ENCODE results near the gene CROCC. TPM values are rescaled to one million over a fixed set of nuclear protein-coding genes. Genes with fewer than 3 reads are reported as not detected.

CROCC gene
- total RNA-seq, 1 donor from 2014 or later = 8.9 TPM

- peaks cover 64% of the 10 kb centered on the region for H3K36me3 ChIP-seq
- intact Hi-C loops (cut with micrococcal nuclease) = no loop called here
- no peak overlapping the region for H3K4me3 ChIP-seq
- H3K27ac ChIP-seq (replicated peaks) = no peak overlapping the region
- no peak for TF ChIP-seq CTCF (IDR thresholded peaks at IDR 0.05; ENCODE audit: borderline replicate concordance)
- H3K4me1 ChIP-seq = no peaks in the 10 kb centered on the region
- H3K9me3 ChIP-seq (replicated peaks) = no peaks in the 10 kb centered on the region
- DNase-seq = no peak
- no peaks in the 10 kb centered on the region for H3K27me3 ChIP-seq (ENCODE audit: low read depth)
Observed at GRCh38 chr1:16989676-16990391, 68.1 kb downstream of the CROCC start.

DNA sequence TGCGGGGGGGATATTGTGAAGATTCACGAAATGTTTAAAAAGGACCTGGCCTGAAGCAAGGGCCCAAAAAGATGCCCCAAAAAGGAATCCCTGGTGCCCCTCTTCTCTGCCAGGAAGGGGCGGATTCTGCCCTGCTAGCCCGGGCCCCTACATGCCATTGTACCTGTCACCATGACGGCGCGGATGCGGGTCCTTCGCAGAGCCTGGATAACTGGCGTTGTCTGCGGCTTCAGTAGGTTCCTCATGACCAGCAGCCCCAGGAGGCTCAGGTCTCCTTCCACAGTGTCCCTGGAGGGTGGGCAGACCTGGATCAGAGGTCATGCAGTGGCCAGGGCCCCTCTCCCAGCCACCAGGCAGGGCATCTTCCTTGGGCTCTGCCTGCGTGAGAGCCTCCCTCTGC, 69.8 kb downstream of the CROCC start:
- Histone ChIP-seq H3K27me3 (ENCODE audit: low read depth) (no peaks in the 10 kb centered on the region), H3K4me1 (no peaks in the 10 kb centered on the region), H3K9me3 (replicated peaks) (no peaks in the 10 kb centered on the region), H3K36me3 (peaks cover 69% of the 10 kb centered on the region), H3K4me3 (no peak overlapping the region), H3K27ac (replicated peaks) (no peak overlapping the region)
- intact Hi-C loops (cut with micrococcal nuclease) = no loop called here
- TF ChIP-seq CTCF (IDR thresholded peaks at IDR 0.05; ENCODE audit: borderline replicate concordance) = no peak
- no peak for DNase-seq

GRCh38 chr1:16992102-16992501, 70.4 kb downstream of the CROCC start:
- no peaks in the 10 kb centered on the region for H3K27me3 ChIP-seq (ENCODE audit: low read depth)

GRCh38 chr1:16992675-16993074, 70.9 kb downstream of the CROCC start:
- Histone ChIP-seq H3K27ac (replicated peaks) (no peak overlapping the region), H3K4me1 (no peaks in the 10 kb centered on the region), H3K27me3 (ENCODE audit: low read depth) (no peaks in the 10 kb centered on the region), H3K4me3 (no peak overlapping the region), H3K9me3 (replicated peaks) (no peaks in the 10 kb centered on the region), H3K36me3 (peaks cover 69% of the 10 kb centered on the region)
- TF ChIP-seq CTCF (IDR thresholded peaks at IDR 0.05; ENCODE audit: borderline replicate concordance) = no peak
- intact Hi-C loops (cut with micrococcal nuclease) = no loop called here
- DNase-seq = no peak

More at GRCh38 chr1:16992102-16992501, 70.4 kb downstream of the CROCC start:
- intact Hi-C loops (cut with micrococcal nuclease) = no loop called here
- Histone ChIP-seq H3K36me3 (peaks cover 70% of the 10 kb centered on the region), H3K27ac (replicated peaks) (no peak overlapping the region), H3K9me3 (replicated peaks) (no peaks in the 10 kb centered on the region), H3K4me1 (no peaks in the 10 kb centered on the region), H3K4me3 (no peak overlapping the region)
- DNase-seq = no peak
- no peak for TF ChIP-seq CTCF (IDR thresholded peaks at IDR 0.05; ENCODE audit: borderline replicate concordance)

DNA sequence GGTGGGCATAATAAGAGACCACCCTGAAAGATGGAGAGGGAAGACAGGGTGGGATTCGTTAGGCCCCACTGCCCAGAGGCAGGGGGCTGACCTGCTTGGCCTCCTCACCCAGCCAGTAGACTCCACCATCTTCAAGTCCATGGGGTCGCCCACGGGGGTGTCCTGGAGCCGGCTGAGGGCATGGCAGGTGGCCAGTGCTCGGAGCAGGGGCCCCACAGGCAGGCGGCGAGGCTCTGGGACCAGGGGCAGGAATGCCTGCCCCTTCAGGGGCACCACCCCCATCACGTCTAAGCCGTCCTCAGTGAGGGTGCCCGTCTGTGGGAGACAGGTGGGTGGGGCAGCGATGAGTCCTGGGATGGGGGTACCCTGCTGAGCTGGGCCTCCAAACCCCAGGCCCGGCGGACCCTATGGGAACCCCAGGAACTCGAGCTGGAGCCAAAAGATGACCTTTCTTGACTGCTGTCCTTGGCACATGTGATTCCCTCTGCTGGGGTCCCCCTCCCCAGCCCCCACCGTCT, 71.8 kb downstream of the CROCC start:
- no peak for TF ChIP-seq CTCF (IDR thresholded peaks at IDR 0.05; ENCODE audit: borderline replicate concordance)
- H3K27me3 ChIP-seq (ENCODE audit: low read depth) = no peaks in the 10 kb centered on the region
- H3K27ac ChIP-seq (replicated peaks) = no peak overlapping the region
- DNase-seq = no peak
- no peaks in the 10 kb centered on the region for H3K9me3 ChIP-seq (replicated peaks)
- no peak overlapping the region for H3K4me3 ChIP-seq
- peaks cover 69% of the 10 kb centered on the region for H3K36me3 ChIP-seq
- no peaks in the 10 kb centered on the region for H3K4me1 ChIP-seq
- intact Hi-C loops (cut with micrococcal nuclease) = no loop called here
